GM12878 (cell line): ENCODE data around the gene ABHD6. TPM values are rescaled to one million over a fixed set of nuclear protein-coding genes. Genes with fewer than 3 reads are reported as not detected.

Experiments used
- ATAC-seq: fragments of 200-7000 bp; cut with Tn5 transposase; 3 replicates; pipeline ENCODE4 v1.9.1; 2020; ENCODE audit warnings: mild to moderate bottlenecking, moderate library complexity
- BruUV-seq: library from RNA; stranded (reverse); fragments of 400-500 nt; replicated peaks from 2 replicates; lab custom pipeline; 2021; lab: Mats Ljungman, UMichigan
- CTCF ChIA-PET: fragments of 300-600 bp; sonication (Branson Sonifier 250); formaldehyde crosslinking; extraction: SDS; loops from one replicate; lab custom pipeline; 2021; ENCODE audit warnings: inconsistent platforms; lab: Yijun Ruan, JAX
- POLR2A ChIA-PET: fragments of 350-600 bp; formaldehyde crosslinking; extraction: SDS; loops from one replicate; lab custom pipeline; 2021; ENCODE audit warnings: inconsistent platforms; lab: Charles Lee
- RAD21 ChIA-PET: fragments of 300-600 bp; sonication (Branson Sonifier 250); formaldehyde crosslinking; loops from one replicate; lab custom pipeline; 2023; ENCODE audit warnings: antibody characterized with exemption; ENCODE audit not compliant: unreplicated experiment; lab: Charles Lee
- SMC1A ChIA-PET: fragments of 300-600 bp; sonication (Branson Sonifier 250); formaldehyde crosslinking; loops from one replicate; lab custom pipeline; 2023; ENCODE audit not compliant: unreplicated experiment, uncharacterized antibody; lab: Charles Lee
- DNase-seq: peaks from one replicate; pipeline ENCODE4 v3.0.0-alpha.2; 2011; ENCODE audit warnings: low read depth, low spot score
- FAIRE-seq: peaks from 3 replicates; lab custom pipeline; 2011; peaks lifted over from hg19 to GRCh38; lab: Jason Lieb, UNC
- H2AFZ ChIP-seq: 2 replicates; pipeline ENCODE4 v1.6.0; 2011; ENCODE audit warnings: low read depth, low read length, control low read depth; ENCODE audit not compliant: control insufficient read depth
- H3K27ac ChIP-seq: 2 replicates; pipeline ENCODE4 v1.5.1; 2011; ENCODE audit warnings: control low read depth; ENCODE audit not compliant: control insufficient read depth, insufficient read depth
- H3K27me3 ChIP-seq, 2 experiments: replicated peaks in 1 of 2; 2 replicates each; pipeline versions ENCODE4 v1.6.0 to v1.6.1; 2011; ENCODE audit warnings: low read length in 1 of 2; ENCODE audit not compliant: control insufficient read depth in 2 of 2, insufficient read depth in 2 of 2
- H3K36me3 ChIP-seq, 2 experiments: 2 replicates each; pipeline ENCODE4 v1.5.1; 2011; ENCODE audit warnings: low read length in 1 of 2; ENCODE audit not compliant: control insufficient read depth in 2 of 2, insufficient read depth in 2 of 2
- H3K4me1 ChIP-seq: 2 replicates; pipeline ENCODE4 v1.6.1; 2011; ENCODE audit warnings: mild to moderate bottlenecking, low read length, moderate library complexity, mixed read lengths; ENCODE audit not compliant: control insufficient read depth, insufficient read depth
- H3K4me2 ChIP-seq: 2 replicates; pipeline ENCODE4 v1.6.0; 2011; ENCODE audit warnings: control low read depth; ENCODE audit not compliant: control insufficient read depth, insufficient read depth
- H3K4me3 ChIP-seq: fragments of 200-600 bp; sonication (generic); 2 replicates; pipeline ENCODE4 v1.5.1; 2016
- H3K79me2 ChIP-seq: 2 replicates; pipeline ENCODE4 v1.6.0; 2011; ENCODE audit warnings: low read length; ENCODE audit not compliant: control insufficient read depth, insufficient read depth
- H3K9ac ChIP-seq: 2 replicates; pipeline ENCODE4 v1.8.0; 2011; ENCODE audit warnings: low read length, control low read depth, mixed read lengths; ENCODE audit not compliant: control insufficient read depth, insufficient read depth
- H3K9me3 ChIP-seq: replicated peaks from 3 replicates; pipeline ENCODE4 v1.5.1; 2011; ENCODE audit warnings: mild to moderate bottlenecking, low read length; ENCODE audit not compliant: control insufficient read depth, insufficient read depth
- H4K20me1 ChIP-seq: 2 replicates; pipeline ENCODE4 v1.6.0; 2011; ENCODE audit not compliant: control insufficient read depth, insufficient read depth
- BACH1 ChIP-seq: fragments of 450-650 bp; IDR thresholded peaks from 2 replicates; pipeline ENCODE4 v1.6.1; 2017; ENCODE audit warnings: mild to moderate bottlenecking, borderline replicate concordance
- CEBPB ChIP-seq, 2 experiments: fragments of 150-350 bp in 1 of 2; IDR thresholded peaks; 2 replicates each; pipeline ENCODE4 v1.6.1; 2012 to 2014; ENCODE audit warnings: low read depth in 2 of 2, low read length in 2 of 2, borderline replicate concordance in 1 of 2, inconsistent platforms in 1 of 2
- ETV6 ChIP-seq, 2 experiments: fragments of 450-650 bp in 1 of 2; IDR thresholded peaks in 1 of 2; conservative IDR thresholded peaks in 1 of 2; 2 replicates each; pipeline ENCODE4 v1.6.1; 2014; ENCODE audit warnings: antibody characterized with exemption in 1 of 2, borderline replicate concordance in 1 of 2, low read depth in 1 of 2, mild to moderate bottlenecking in 1 of 2, moderate library complexity in 1 of 2
- FOXM1 ChIP-seq: IDR thresholded peaks from 2 replicates; pipeline ENCODE4 v1.6.1; 2012; ENCODE audit warnings: low read depth, mild to moderate bottlenecking, inconsistent platforms, low read length, moderate library complexity
- GABPA ChIP-seq: IDR thresholded peaks from 2 replicates; pipeline ENCODE4 v1.6.1; 2014; ENCODE audit warnings: antibody characterized with exemption, low read depth, mild to moderate bottlenecking, inconsistent platforms
- GATAD2B ChIP-seq: fragments of 450-650 bp; conservative IDR thresholded peaks from 2 replicates; pipeline ENCODE4 v1.6.1; 2017; ENCODE audit warnings: low read depth, mild to moderate bottlenecking, moderate library complexity
- HSF1 ChIP-seq: fragments of 150-350 bp; IDR thresholded peaks from 2 replicates; pipeline ENCODE4 v1.6.1; 2014; ENCODE audit warnings: mild to moderate bottlenecking, low read depth, low read length
- MTA2 ChIP-seq: fragments of 450-650 bp; IDR thresholded peaks from 2 replicates; pipeline ENCODE4 v1.6.1; 2016; ENCODE audit warnings: low read depth, mild to moderate bottlenecking, moderate library complexity
- NFXL1 ChIP-seq: fragments of 450-650 bp; IDR thresholded peaks from 2 replicates; pipeline ENCODE4 v1.6.1; 2017; ENCODE audit warnings: antibody characterized with exemption, mild to moderate bottlenecking, borderline replicate concordance
- RBBP5 ChIP-seq: fragments of 200-600 bp; sonication (generic); conservative IDR thresholded peaks from 2 replicates; pipeline ENCODE4 v1.6.1; 2016
- RCOR1 ChIP-seq: conservative IDR thresholded peaks from 2 replicates; pipeline ENCODE4 v1.6.1; 2012; ENCODE audit warnings: low read depth, low read length, improper control_type of control experiment
- TBL1XR1 ChIP-seq: IDR thresholded peaks from 2 replicates; pipeline ENCODE4 v1.6.1; 2012; ENCODE audit warnings: low read depth, low read length, improper control_type of control experiment
- ZNF687 ChIP-seq: fragments of 450-650 bp; IDR thresholded peaks from 2 replicates; pipeline ENCODE4 v1.6.1; 2017; ENCODE audit warnings: mild to moderate bottlenecking, moderate library complexity
- WGBS: methylation state at CpG from one replicate; pipeline ENCODE4 v1.1.6; 2016; ENCODE audit warnings: low lambda C conversion rate; ENCODE audit not compliant: insufficient replicate concordance, insufficient coverage; ENCODE audit errors: missing lambda C conversion rate; 5-methylcytosine and 5-hydroxymethylcytosine counted together
- in situ Hi-C: fragments of 300-500 bp; cut with MboI; formaldehyde crosslinking; loops from 9 replicates; pipeline ENCODE4 v1.14.3; 2018; ENCODE audit warnings: mixed read lengths
- intact Hi-C: fragments of 100-400 bp; cut with micrococcal nuclease; formaldehyde crosslinking; loops from one replicate; pipeline ENCODE4 v1.14.2; 2022; ENCODE audit not compliant: unreplicated experiment
- polyA plus RNA-seq, 11 experiments: library from polyadenylated mRNA; depleted of rRNA in 4 of 11; unstranded in 6 of 11; stranded (reverse) in 5 of 11; fragments of >200 nt; fragmentation: Nextera tagmentation in 4 of 11; fragmentation: Illumina TruSeq in 1 of 11; extraction: Ambion mirVana in 4 of 11; extraction: Trizol in 1 of 11; gene quantifications; 1 replicate in 1 of 11; 2 replicates in 10 of 11; pipeline versions ENCODE4 v1.2.1 to v1.2.3, GENCODE V29; 2011 to 2016; ENCODE audit warnings: inconsistent platforms in 2 of 11, missing spikeins in 2 of 11, low read depth in 1 of 11
- total RNA-seq, 4 experiments: library from RNA; depleted of rRNA in 3 of 4; stranded (reverse); fragments of >200 nt in 3 of 4; fragmentation: Illumina TruSeq in 1 of 4; extraction: Trizol in 1 of 4; gene quantifications; 2 replicates each; pipeline versions ENCODE4 v1.2.1 to v1.2.3, GENCODE V29; 2013 to 2021
- TF ChIP-seq, protein P1 (sequence below): IDR thresholded peaks from 2 replicates; pipeline ENCODE4 v1.6.1; 2011; ENCODE audit warnings: borderline replicate concordance, low read depth, mild to moderate bottlenecking, moderate library complexity, low read length; ENCODE audit not compliant: insufficient read depth, poor library complexity, severe bottlenecking

The ABHD6 gene
- total and polyA plus RNA-seq, 10 of the 15 experiments (the other 5 are each of a cell fraction or from before 2014, with no cell fraction given): 1.4 to 33.2 (median 3.2) TPM

GRCh38 chr3:58192069-58192468 is 45.5 kb upstream of the ABHD6 start (continued):
- no peak for TF ChIP-seq ZNF687
- no peak for TF ChIP-seq CEBPB (IDR thresholded peaks at IDR 0.05; ENCODE audit: borderline replicate concordance in 1 of 2, low read depth in 2 of 2, low read length in 2 of 2)
- TF ChIP-seq, all 136 proteins: peak for 0

- Histone ChIP-seq H3K4me3 (no peak overlapping the region), H3K27me3 (no peaks in the 10 kb centered on the region), H3K9me3 (peaks cover 19% of the 10 kb centered on the region), H3K79me2 (no peaks in the 10 kb centered on the region), H3K4me2 (no peak overlapping the region), H4K20me1 (no peaks in the 10 kb centered on the region), H3K9ac (no peak overlapping the region), H2AFZ (no peak overlapping the region), H3K4me1 (peaks cover 20% of the 10 kb centered on the region), H3K36me3 (peaks cover 1 to 6% of the 10 kb centered on the region in 2 experiments; a peak in 2 of 4 replicates), H3K27ac (no peak overlapping the region)
- intact Hi-C loops: no loop called here
- BruUV-seq: no TSS peak
- ATAC-seq (no peak), FAIRE-seq (no peak), DNase-seq (no peak)
- in situ Hi-C loops: no loop called here
- 87% methylated on average over 12 of the region's 12 CpGs for WGBS
- ChIA-PET SMC1A (interaction anchor here (1.3 to 12.6 kb wide), 3 partner anchors 20 to 23 kb away, joined by 8 to 510 read pairs (median 11); partner anchors contain the start of gene DNASE1L3), RAD21 (interaction anchor here (0.6 to 6.6 kb wide), 5 partner anchors 11 to 129 kb away, joined by 3 to 141 read pairs (median 5); no protein-coding TSS in a partner anchor), CTCF (interaction anchor here (1.1 to 25.2 kb wide), 3 partner anchors 16 to 109 kb away, joined by 4 to 655 read pairs (median 503); partner anchors contain the start of genes DNASE1L3, HTD2 and RPP14), POLR2A (interaction anchor here (0.5 to 17.1 kb wide), 3 partner anchors 9 to 18 kb away, joined by 3 to 491 read pairs (median 6); partner anchors contain the start of gene DNASE1L3)
- no peak for TF ChIP-seq HSF1
- TF ChIP-seq FOXM1: no peak
- no peak for TF ChIP-seq ETV6 (conservative IDR thresholded peaks at IDR 0.05 in 1 of 2, IDR thresholded peaks at IDR 0.05 in 1 of 2; ENCODE audit: borderline replicate concordance in 1 of 2, low read depth in 1 of 2)
- no peak for TF ChIP-seq TBL1XR1
- no peak for TF ChIP-seq RBBP5
- no peak for TF ChIP-seq NFXL1
- TF ChIP-seq GABPA: no peak
- no peak for TF ChIP-seq MTA2
- no peak for TF ChIP-seq BACH1
- TF ChIP-seq RCOR1: no peak
- no peak for TF ChIP-seq GATAD2B
- TF ChIP-seq, protein P1, sequence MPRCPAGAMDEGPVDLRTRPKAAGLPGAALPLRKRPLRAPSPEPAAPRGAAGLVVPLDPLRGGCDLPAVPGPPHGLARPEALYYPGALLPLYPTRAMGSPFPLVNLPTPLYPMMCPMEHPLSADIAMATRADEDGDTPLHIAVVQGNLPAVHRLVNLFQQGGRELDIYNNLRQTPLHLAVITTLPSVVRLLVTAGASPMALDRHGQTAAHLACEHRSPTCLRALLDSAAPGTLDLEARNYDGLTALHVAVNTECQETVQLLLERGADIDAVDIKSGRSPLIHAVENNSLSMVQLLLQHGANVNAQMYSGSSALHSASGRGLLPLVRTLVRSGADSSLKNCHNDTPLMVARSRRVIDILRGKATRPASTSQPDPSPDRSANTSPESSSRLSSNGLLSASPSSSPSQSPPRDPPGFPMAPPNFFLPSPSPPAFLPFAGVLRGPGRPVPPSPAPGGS: no peak
Observed at GRCh38 chr3:58193682-58194407, 43.7 kb upstream of the ABHD6 start.
